GM12865 (cell line): Measurements from ENCODE around the gene SERTAD3.

ENCODE experiments used
- DNase-seq: peaks from one replicate; pipeline ENCODE4 v3.0.0; 2010; ENCODE audit warnings: low read depth
- H3K4me3 ChIP-seq: 2 replicates; pipeline ENCODE4 v1.5.1; 2011; ENCODE audit warnings: mild to moderate bottlenecking, low read depth, low read length, control low read depth
- TF ChIP-seq, protein P1 (sequence below): IDR thresholded peaks from 2 replicates; pipeline ENCODE4 v1.5.1; 2011; ENCODE audit warnings: low read length, control low read depth, low read depth, inconsistent platforms; ENCODE audit not compliant: insufficient read depth; ENCODE audit errors: missing control alignments

SERTAD3 gene

DNA sequence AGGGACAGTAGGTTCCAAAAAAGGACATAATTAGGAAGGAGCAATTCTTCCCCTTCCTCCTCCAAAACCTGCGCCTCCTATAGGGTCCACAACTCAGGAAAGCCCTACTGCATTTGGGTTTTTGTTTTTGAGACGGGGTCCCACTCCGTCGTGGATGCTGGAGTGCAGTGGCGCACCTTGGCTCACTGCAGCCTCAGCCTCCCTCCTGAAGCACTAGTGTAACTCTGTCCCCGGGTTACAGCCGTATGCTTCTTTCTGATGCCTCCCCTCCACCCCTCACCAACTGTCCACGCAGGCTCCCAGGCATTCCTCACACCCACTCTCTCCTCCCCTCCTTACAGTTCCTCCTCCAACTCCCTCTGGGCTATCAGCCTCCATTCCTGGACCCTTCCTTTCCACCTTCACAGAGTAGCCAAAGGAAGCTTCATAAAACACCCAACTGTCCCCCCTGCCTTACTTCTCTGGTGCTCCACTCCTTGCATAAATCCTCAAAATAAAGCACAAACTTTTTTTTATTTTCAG lies 2.2 kb upstream of the SERTAD3 start:
- H3K4me3 ChIP-seq = no peak overlapping the region
- DNase-seq = no peak
- TF ChIP-seq, protein P1, sequence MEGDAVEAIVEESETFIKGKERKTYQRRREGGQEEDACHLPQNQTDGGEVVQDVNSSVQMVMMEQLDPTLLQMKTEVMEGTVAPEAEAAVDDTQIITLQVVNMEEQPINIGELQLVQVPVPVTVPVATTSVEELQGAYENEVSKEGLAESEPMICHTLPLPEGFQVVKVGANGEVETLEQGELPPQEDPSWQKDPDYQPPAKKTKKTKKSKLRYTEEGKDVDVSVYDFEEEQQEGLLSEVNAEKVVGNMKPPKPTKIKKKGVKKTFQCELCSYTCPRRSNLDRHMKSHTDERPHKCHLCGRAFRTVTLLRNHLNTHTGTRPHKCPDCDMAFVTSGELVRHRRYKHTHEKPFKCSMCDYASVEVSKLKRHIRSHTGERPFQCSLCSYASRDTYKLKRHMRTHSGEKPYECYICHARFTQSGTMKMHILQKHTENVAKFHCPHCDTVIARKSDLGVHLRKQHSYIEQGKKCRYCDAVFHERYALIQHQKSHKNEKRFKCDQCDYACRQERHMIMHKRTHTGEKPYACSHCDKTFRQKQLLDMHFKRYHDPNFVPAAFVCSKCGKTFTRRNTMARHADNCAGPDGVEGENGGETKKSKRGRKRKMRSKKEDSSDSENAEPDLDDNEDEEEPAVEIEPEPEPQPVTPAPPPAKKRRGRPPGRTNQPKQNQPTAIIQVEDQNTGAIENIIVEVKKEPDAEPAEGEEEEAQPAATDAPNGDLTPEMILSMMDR = no peak

DNA sequence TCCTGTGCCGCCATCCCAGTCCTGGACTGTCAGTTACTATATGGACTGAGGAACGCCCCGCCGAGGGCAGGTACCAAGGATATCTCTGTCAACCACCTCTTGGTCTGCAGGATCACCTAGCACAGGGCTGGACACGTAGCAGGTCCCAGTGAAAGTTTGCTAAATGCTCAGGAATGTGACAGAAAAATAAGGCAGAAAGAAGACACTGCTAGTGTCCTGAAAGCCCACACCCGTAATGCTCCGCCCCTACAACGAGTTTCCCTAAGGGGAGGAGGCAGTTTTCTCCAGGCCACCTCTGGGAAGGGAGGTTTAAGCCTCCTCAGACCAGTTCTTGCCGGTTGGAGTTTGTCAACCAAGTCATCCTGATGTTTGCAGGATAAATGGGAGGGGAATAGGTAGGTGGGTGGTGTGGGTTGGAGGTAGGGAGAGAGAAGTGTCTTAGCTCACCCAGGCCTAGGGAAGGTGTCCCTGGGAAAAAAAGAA lies 1.7 kb upstream of the SERTAD3 start:
- H3K4me3 ChIP-seq = no peak overlapping the region
- TF ChIP-seq, protein P1 = no peak
- DNase-seq = no peak

- no peak for DNase-seq
- peak overlapping the region; percentile 85 for H3K4me3 ChIP-seq
- TF ChIP-seq, protein P1 = peak; percentile 24
Measured at GRCh38 chr19:40444825-40445312, 734 bp upstream of the SERTAD3 start.

- DNase-seq = peak; percentile 100
- TF ChIP-seq, protein P1 = no peak
- peak overlapping the region; percentile 85 for H3K4me3 ChIP-seq
Measured at GRCh38 chr19:40443131-40443999, 770 bp downstream of the SERTAD3 start.

GRCh38 chr19:40442328-40443130 lies 1.6 kb downstream of the SERTAD3 start:
- H3K4me3 ChIP-seq = peak overlapping the region; percentile 71
- TF ChIP-seq, protein P1 = no peak
- peak; percentile 64 for DNase-seq

DNA sequence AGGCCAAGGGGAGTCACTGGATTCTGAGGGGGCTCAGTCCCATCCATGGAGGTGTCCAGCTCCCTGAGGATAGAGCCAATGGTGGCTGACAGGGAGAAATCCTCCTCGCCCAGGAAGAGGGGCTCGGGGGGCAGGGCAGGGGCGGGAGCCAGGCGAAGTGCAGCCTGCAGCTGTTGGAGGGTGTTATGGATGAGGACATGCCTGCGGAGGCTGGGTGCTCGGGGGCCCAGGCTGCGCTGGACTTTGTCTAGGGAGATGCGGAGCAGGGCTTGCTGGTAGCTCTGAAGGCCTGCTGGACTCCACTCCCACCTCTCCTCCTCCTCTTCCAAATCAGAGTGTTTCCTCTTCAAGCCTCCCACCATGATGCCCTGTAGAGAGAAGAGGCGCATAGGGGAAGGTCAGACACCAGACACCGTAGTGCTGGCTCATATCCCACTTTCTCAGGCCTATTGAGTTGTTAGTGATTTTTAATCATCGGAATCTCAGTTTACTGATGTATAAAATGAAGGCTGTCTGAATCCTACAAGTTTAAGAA lies 2.3 kb downstream of the SERTAD3 start:
- TF ChIP-seq, protein P1 = no peak
- H3K4me3 ChIP-seq = no peak overlapping the region
- no peak for DNase-seq
